Measurements from ENCODE around the gene DARS2.
"Not testable (repeated sequence)": the region's sequence is repeated elsewhere in the genome, so short reads cannot be mapped to it uniquely, and the experiment has no call there.

Gene DARS2

GRCh38 chr1:173824315-173825081 is at the start of gene DARS2, which contains the start of gene CENPL:
Gene DARS2, plus strand, starts transcription at chr1:173824673. Its CDS starts 557 bp downstream, at chr1:173825230.
Gene CENPL, minus strand, starts transcription at chr1:173824883. Its CDS starts 13,584 bp downstream, at chr1:173811299.
- TF ChIP-seq CTCF (IDR thresholded peaks at IDR 0.05; ENCODE audit: low read length, missing control alignments): no peak
- DNase-seq (ENCODE audit: low read depth): peak; percentile 99
- peak within 1 kb of the TSS; percentile 99 for H3K4me3 ChIP-seq (replicated peaks; ENCODE audit: low read depth, low read length)

- TF ChIP-seq CTCF (IDR thresholded peaks at IDR 0.05; ENCODE audit: low read length, missing control alignments): no peak
- no peak overlapping the region for H3K4me3 ChIP-seq (replicated peaks; ENCODE audit: low read depth, low read length)
- no peak for DNase-seq (ENCODE audit: low read depth)
Observed at GRCh38 chr1:173775578-173776226, 48.8 kb upstream of the DARS2 start.

GRCh38 chr1:173779936-173780335 is 44.5 kb upstream of the DARS2 start:
- no peak for DNase-seq (ENCODE audit: low read depth)
- TF ChIP-seq CTCF (IDR thresholded peaks at IDR 0.05; ENCODE audit: low read length, missing control alignments): no peak
- no peak overlapping the region for H3K4me3 ChIP-seq (replicated peaks; ENCODE audit: low read depth, low read length)

GRCh38 chr1:173784997-173785396 is 39.5 kb upstream of the DARS2 start:
- DNase-seq (ENCODE audit: low read depth): no peak
- TF ChIP-seq CTCF (IDR thresholded peaks at IDR 0.05; ENCODE audit: low read length, missing control alignments): no peak
- no peak overlapping the region for H3K4me3 ChIP-seq (replicated peaks; ENCODE audit: low read depth, low read length)

GRCh38 chr1:173789841-173790240 is 34.6 kb upstream of the DARS2 start:
- H3K4me3 ChIP-seq (replicated peaks; ENCODE audit: low read depth, low read length): no peak overlapping the region
- TF ChIP-seq CTCF (IDR thresholded peaks at IDR 0.05; ENCODE audit: low read length, missing control alignments): no peak
- no peak for DNase-seq (ENCODE audit: low read depth)

- no peak for DNase-seq (ENCODE audit: low read depth)
- TF ChIP-seq CTCF (IDR thresholded peaks at IDR 0.05; ENCODE audit: low read length, missing control alignments): no peak
- no peak overlapping the region for H3K4me3 ChIP-seq (replicated peaks; ENCODE audit: low read depth, low read length)
Observed at GRCh38 chr1:173798078-173798477, 26.4 kb upstream of the DARS2 start.

- not testable (repeated sequence) for DNase-seq (ENCODE audit: low read depth); H3K4me3 ChIP-seq (replicated peaks; ENCODE audit: low read depth, low read length)
Observed at GRCh38 chr1:173799995-173800394, 24.5 kb upstream of the DARS2 start.
